ENCODE data around the gene AVEN. TPM values are rescaled to one million over a fixed set of nuclear protein-coding genes. Genes with fewer than 3 reads are reported as not detected.

Gene AVEN
- polyA plus RNA-seq, 2 of the 4 experiments (the other 2 are of a cell fraction), result 23.8 to 27.2 TPM

DNA sequence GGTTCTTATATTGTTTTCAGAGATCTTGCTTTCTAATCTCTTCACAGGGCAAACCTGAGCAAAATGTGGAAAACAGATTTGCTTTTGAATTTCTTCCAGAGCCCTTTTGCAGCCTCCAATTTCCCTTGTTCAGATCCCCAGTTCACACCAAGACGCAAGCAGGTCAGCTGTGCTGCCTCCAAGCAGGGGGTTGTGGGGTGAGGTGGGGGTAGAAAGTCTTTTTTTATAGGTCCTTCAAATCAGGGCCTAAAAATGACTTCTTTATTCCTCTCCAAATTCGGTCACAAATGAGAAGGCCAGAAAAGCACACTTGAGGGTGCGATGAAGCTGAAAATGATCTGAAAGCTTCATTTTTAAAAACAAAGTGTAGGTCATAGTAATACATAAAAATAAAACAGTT, 26.3 kb upstream of the AVEN start:
- H3K4me3 ChIP-seq, result no peak overlapping the region
- H3K27ac ChIP-seq, result no peak overlapping the region
- no peak for FAIRE-seq
- DNase-seq (ENCODE audit: low read depth in 1 of 2, low spot score in 1 of 2), result no peak
- H3K9me3 ChIP-seq, result no peaks in the 10 kb centered on the region
- no peak overlapping the region for H3K4me2 ChIP-seq
- TF ChIP-seq ZSCAN20 (CRISPR knock-in tag; IDR thresholded peaks at IDR 0.05) (no peak), MAZ (IDR thresholded peaks at IDR 0.05; ENCODE audit: borderline replicate concordance, low read depth, low read length) (no peak), NR3C1 (IDR thresholded peaks at IDR 0.05) (no peak), EP300 (IDR thresholded peaks at IDR 0.05) (no peak)
- TF ChIP-seq, protein P1, sequence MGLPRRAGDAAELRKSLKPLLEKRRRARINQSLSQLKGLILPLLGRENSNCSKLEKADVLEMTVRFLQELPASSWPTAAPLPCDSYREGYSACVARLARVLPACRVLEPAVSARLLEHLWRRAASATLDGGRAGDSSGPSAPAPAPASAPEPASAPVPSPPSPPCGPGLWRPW (IDR thresholded peaks at IDR 0.05), result no peak
- WGBS (ENCODE audit: missing lambda C conversion rate), result 76% methylated on average over 3 of the region's 3 CpGs
- no peak for ATAC-seq
- no peaks in the 10 kb centered on the region for H3K4me1 ChIP-seq
- CTCF ChIA-PET, result interaction anchor here (1.2 to 11.1 kb wide), 3 partner anchors 13 to 144 kb away, joined by 3 to 112 read pairs (median 28); partner anchors contain the start of gene KATNBL1
- POLR2A ChIA-PET, result no interaction called here

DNA sequence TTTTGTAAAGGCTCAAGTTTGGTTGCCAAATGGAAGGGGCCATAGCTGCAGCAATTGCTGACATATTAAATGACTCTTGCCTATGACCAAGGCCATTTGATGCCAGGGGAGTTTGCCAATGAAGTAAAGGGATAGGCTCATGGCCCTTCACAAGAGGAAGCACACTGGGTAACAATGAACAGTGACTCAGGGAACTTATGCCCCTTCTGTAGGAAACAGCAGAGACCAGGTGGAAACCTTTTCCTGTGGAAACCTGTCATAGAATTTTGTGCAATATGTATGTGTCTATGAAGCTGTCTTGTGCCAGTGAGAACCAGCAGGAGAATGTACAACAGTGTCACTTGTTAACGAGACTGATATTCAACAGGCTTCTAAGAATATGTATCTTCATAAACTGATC, 25.4 kb upstream of the AVEN start:
- 0% methylated on average over 1 of the region's 1 CpG for WGBS (ENCODE audit: missing lambda C conversion rate)
- CTCF ChIA-PET, result interaction anchor here (1.5 to 11.1 kb wide), 5 partner anchors 8 to 145 kb away, joined by 4 to 112 read pairs (median 28); partner anchors contain the start of gene KATNBL1
- no peak for FAIRE-seq

DNA sequence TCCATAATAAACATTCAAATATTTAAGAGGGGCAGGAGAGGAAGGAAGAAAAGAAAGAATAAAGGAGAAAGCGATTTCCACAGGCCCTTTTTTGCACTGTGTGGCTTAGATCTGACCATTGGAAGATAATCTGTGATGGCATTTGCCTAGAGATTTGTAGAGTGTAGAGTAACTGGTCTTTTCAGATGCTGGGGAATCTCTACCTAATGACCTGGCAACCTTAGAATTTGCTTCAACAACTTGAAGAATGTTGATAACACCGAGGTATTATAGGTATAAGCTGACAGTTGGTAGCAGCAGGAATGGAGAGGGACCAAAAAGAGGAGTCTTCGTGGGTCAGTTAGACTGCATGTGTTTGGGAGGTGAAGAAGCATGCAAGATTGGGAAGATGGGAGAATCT, 20.9 kb upstream of the AVEN start:
- Histone ChIP-seq H3K9me3 (no peaks in the 10 kb centered on the region), H3K4me2 (no peak overlapping the region), H3K4me3 (no peak overlapping the region), H3K4me1 (0 out of 3 replicates have a peak, but pooled peaks cover 4% of the 10 kb centered on the region), H3K27ac (no peak overlapping the region)
- ChIA-PET CTCF (interaction anchor here (0.9 to 11.1 kb wide), 8 partner anchors 8 to 308 kb away, joined by 3 to 112 read pairs (median 10); partner anchors contain the start of genes KATNBL1 and LPCAT4), POLR2A (no interaction called here)
- DNase-seq (ENCODE audit: low read depth in 1 of 2, low spot score in 1 of 2) (no peak), ATAC-seq (no peak), FAIRE-seq (no peak)
- 14% methylated on average over 3 of the region's 3 CpGs for WGBS (ENCODE audit: missing lambda C conversion rate)
- TF ChIP-seq, protein P2, sequence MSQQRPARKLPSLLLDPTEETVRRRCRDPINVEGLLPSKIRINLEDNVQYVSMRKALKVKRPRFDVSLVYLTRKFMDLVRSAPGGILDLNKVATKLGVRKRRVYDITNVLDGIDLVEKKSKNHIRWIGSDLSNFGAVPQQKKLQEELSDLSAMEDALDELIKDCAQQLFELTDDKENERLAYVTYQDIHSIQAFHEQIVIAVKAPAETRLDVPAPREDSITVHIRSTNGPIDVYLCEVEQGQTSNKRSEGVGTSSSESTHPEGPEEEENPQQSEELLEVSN (IDR thresholded peaks at IDR 0.05; ENCODE audit: borderline replicate concordance, low read depth), result no peak

More for the DNA sequence above, 25.4 kb upstream of the AVEN start:
- Histone ChIP-seq H3K4me2 (no peak overlapping the region), H3K4me3 (no peak overlapping the region), H3K9me3 (no peaks in the 10 kb centered on the region), H3K4me1 (no peaks in the 10 kb centered on the region), H3K27ac (no peak overlapping the region)
- DNase-seq (ENCODE audit: low read depth in 1 of 2, low spot score in 1 of 2), result no peak
- POLR2A ChIA-PET, result no interaction called here
- no peak for ATAC-seq
- TF ChIP-seq CHD2 (IDR thresholded peaks at IDR 0.05; ENCODE audit: low read length, partially characterized antibody), result no peak
- no peak for TF ChIP-seq KDM5A (IDR thresholded peaks at IDR 0.05)
- no peak for TF ChIP-seq POLR2A (IDR thresholded peaks at IDR 0.05; ENCODE audit: low read length)
- no peak for TF ChIP-seq CEBPB (IDR thresholded peaks at IDR 0.05)
- TF ChIP-seq RNF2 (IDR thresholded peaks at IDR 0.05; ENCODE audit: borderline replicate concordance, low read depth), result no peak
- no peak for TF ChIP-seq RAD21 (conservative IDR thresholded peaks at IDR 0.05 in 1 of 2, IDR thresholded peaks at IDR 0.05 in 1 of 2)
- no peak for TF ChIP-seq BHLHE40 (IDR thresholded peaks at IDR 0.05; ENCODE audit: low read depth, low read length)
- TF ChIP-seq MYC (IDR thresholded peaks at IDR 0.05; ENCODE audit: borderline replicate concordance, low read length), result no peak

DNA sequence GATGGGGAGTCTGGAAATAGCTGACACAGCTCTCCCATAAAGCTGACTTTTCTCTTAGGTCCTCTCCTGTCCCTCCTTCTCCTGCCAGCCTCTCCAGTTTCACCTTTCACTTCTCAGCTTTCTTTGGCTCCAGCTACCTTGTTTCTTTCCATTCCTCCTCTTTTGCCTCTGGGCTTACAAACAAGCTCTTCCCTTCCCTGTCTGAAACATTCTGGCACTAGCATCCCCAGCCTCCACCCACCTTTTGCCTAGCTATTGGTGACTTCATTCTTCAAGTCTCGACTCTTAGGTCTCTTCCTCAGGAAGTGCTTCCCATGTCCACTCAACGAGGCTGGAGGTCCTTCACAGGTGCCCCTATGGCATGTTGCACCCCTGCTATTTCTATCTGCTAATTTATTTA, 20.5 kb upstream of the AVEN start:
- ChIA-PET POLR2A (no interaction called here), CTCF (interaction anchor here (0.9 to 11.1 kb wide), 5 partner anchors 19 to 308 kb away, joined by 3 to 112 read pairs (median 6); partner anchors contain the start of genes KATNBL1 and LPCAT4)
- FAIRE-seq (no peak), ATAC-seq (no peak), DNase-seq (ENCODE audit: low read depth in 1 of 2, low spot score in 1 of 2) (no peak)
- WGBS (ENCODE audit: missing lambda C conversion rate), result 10% methylated on average over 2 of the region's 2 CpGs
- TF ChIP-seq, protein P3, sequence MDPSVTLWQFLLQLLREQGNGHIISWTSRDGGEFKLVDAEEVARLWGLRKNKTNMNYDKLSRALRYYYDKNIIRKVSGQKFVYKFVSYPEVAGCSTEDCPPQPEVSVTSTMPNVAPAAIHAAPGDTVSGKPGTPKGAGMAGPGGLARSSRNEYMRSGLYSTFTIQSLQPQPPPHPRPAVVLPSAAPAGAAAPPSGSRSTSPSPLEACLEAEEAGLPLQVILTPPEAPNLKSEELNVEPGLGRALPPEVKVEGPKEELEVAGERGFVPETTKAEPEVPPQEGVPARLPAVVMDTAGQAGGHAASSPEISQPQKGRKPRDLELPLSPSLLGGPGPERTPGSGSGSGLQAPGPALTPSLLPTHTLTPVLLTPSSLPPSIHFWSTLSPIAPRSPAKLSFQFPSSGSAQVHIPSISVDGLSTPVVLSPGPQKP (IDR thresholded peaks at IDR 0.05; ENCODE audit: low read depth, low read length), result no peak
- TF ChIP-seq MAFK (IDR thresholded peaks at IDR 0.05; ENCODE audit: partially characterized antibody) (peak; percentile 6), MAZ (IDR thresholded peaks at IDR 0.05; ENCODE audit: borderline replicate concordance, low read depth, low read length) (no peak), CHD2 (IDR thresholded peaks at IDR 0.05; ENCODE audit: low read length, partially characterized antibody) (no peak), SREBF2 (IDR thresholded peaks at IDR 0.05) (no peak), FOXS1 (CRISPR knock-in tag; IDR thresholded peaks at IDR 0.05) (no peak), FOSB (CRISPR knock-in tag; IDR thresholded peaks at IDR 0.05) (no peak)
- TF ChIP-seq, protein P2 (IDR thresholded peaks at IDR 0.05; ENCODE audit: borderline replicate concordance, low read depth), result no peak
- Histone ChIP-seq H3K27ac (no peak overlapping the region), H3K9me3 (no peaks in the 10 kb centered on the region), H3K4me1 (0 out of 3 replicates have a peak, but pooled peaks cover 4% of the 10 kb centered on the region), H3K4me2 (no peak overlapping the region), H3K4me3 (no peak overlapping the region)

Measured in A549 (cell line).